Calu3 (cell line): ENCODE measurements around the gene RNF41. TPM values are rescaled to one million over a fixed set of nuclear protein-coding genes. Genes with fewer than 3 reads are reported as not detected.
A peak's percentile ranks its signal among the peaks of the same experiment; 100 is the strongest.

Experiments
- BruUV-seq: library from RNA; stranded (reverse); fragments of 400-500 nt; replicated peaks from 2 replicates; lab custom pipeline; 2021; lab: Mats Ljungman, UMichigan
- CTCF ChIA-PET: fragments of 300-600 bp; sonication (Branson Sonifier 250); formaldehyde crosslinking; loops from one replicate; lab custom pipeline; 2022; ENCODE audit warnings: antibody characterized with exemption; lab: Charles Lee
- DNase-seq: peaks from one replicate; pipeline ENCODE4 v3.0.0; 2022
- H3K27ac Mint-ChIP-seq: one replicate; pipeline ENCODE4 v1.8.0; 2022; ENCODE audit warnings: mixed read lengths; ENCODE audit not compliant: unreplicated experiment
- H3K27me3 Mint-ChIP-seq: one replicate; pipeline ENCODE4 v1.8.0; 2022; ENCODE audit warnings: mixed read lengths; ENCODE audit not compliant: unreplicated experiment
- H3K36me3 Mint-ChIP-seq: one replicate; pipeline ENCODE4 v1.8.0; 2022; ENCODE audit warnings: mild to moderate bottlenecking, moderate library complexity, mixed read lengths; ENCODE audit not compliant: insufficient read depth, unreplicated experiment
- H3K4me1 Mint-ChIP-seq: one replicate; pipeline ENCODE4 v1.8.0; 2022; ENCODE audit warnings: mild to moderate bottlenecking, low read depth, mixed read lengths; ENCODE audit not compliant: unreplicated experiment
- H3K4me3 Mint-ChIP-seq: one replicate; pipeline ENCODE4 v1.8.0; 2022; ENCODE audit warnings: mild to moderate bottlenecking, low read depth, moderate library complexity, mixed read lengths; ENCODE audit not compliant: unreplicated experiment
- H3K9me3 Mint-ChIP-seq: one replicate; pipeline ENCODE4 v1.8.0; 2022; ENCODE audit warnings: low read depth, mixed read lengths; ENCODE audit not compliant: unreplicated experiment
- CTCF ChIP-seq: fragments of 200-600 bp; IDR thresholded peaks from one replicate; pipeline ENCODE4 v1.8.0; 2022; ENCODE audit warnings: antibody characterized with exemption; ENCODE audit not compliant: unreplicated experiment
- intact Hi-C: fragments of 100-400 bp; cut with micrococcal nuclease; formaldehyde crosslinking; loops from one replicate; pipeline ENCODE4 v1.10.0; 2022; ENCODE audit not compliant: unreplicated experiment
- total RNA-seq: library from RNA; stranded (reverse); gene quantifications from 2 replicates; pipeline ENCODE4 v1.2.3, GENCODE V29; 2022

The RNF41 gene
- total RNA-seq, 1 experiment from 2014 or later, result 42.6 TPM

- no peak for DNase-seq
- Mint-ChIP-seq H3K4me1 (peaks cover 23% of the 10 kb centered on the region), H3K4me3 (no peak overlapping the region), H3K9me3 (no peaks in the 10 kb centered on the region), H3K36me3 (peaks cover 65% of the 10 kb centered on the region), H3K27ac (no peak overlapping the region), H3K27me3 (no peaks in the 10 kb centered on the region)
- CTCF ChIA-PET, result no interaction called here
- BruUV-seq, result no TSS peak
- intact Hi-C loops, result no loop called here
- TF ChIP-seq CTCF, result no peak
Measured at GRCh38 chr12:56154246-56154771, 67.4 kb downstream of the RNF41 start.

- H3K27ac Mint-ChIP-seq, result no peak overlapping the region
Measured at GRCh38 chr12:56153678-56154065, 68.0 kb downstream of the RNF41 start.

GRCh38 chr12:56152756-56153677, 68.7 kb downstream of the RNF41 start:
- intact Hi-C loops, result no loop called here
- H3K27ac Mint-ChIP-seq, result no peak overlapping the region
- H3K9me3 Mint-ChIP-seq, result no peaks in the 10 kb centered on the region
- no peak for DNase-seq
- no peak for TF ChIP-seq CTCF
- CTCF ChIA-PET, result no interaction called here
- peaks cover 14% of the 10 kb centered on the region for H3K4me1 Mint-ChIP-seq
- peaks cover 53% of the 10 kb centered on the region for H3K36me3 Mint-ChIP-seq
- peak overlapping the region; percentile 73 for H3K4me3 Mint-ChIP-seq
- H3K27me3 Mint-ChIP-seq, result no peaks in the 10 kb centered on the region
- no TSS peak for BruUV-seq

More at GRCh38 chr12:56153678-56154065, 68.0 kb downstream of the RNF41 start:
- Mint-ChIP-seq H3K4me3 (peak overlapping the region; percentile 73), H3K4me1 (peaks cover 17% of the 10 kb centered on the region), H3K36me3 (peaks cover 59% of the 10 kb centered on the region), H3K9me3 (no peaks in the 10 kb centered on the region), H3K27me3 (no peaks in the 10 kb centered on the region)
- no peak for DNase-seq
- CTCF ChIA-PET, result no interaction called here
- no TSS peak for BruUV-seq
- intact Hi-C loops, result no loop called here
- no peak for TF ChIP-seq CTCF

Other genes starting within 250 kb of the RNF41 start
- gene RAB5B, start 247.8 kb downstream of the RNF41 start, total RNA-seq, result 84.7 and 91.6 TPM in 2 replicates
- gene SUOX, start 224.6 kb downstream of the RNF41 start, total RNA-seq, result 31.1 and 34.9 TPM in 2 replicates
- gene IKZF4, start 200.9 kb downstream of the RNF41 start, total RNA-seq, result 7.3 and 9.0 TPM in 2 replicates
- 50.6 and 50.7 TPM in 2 replicates for gene RPS26, start 180.0 kb downstream of the RNF41 start, total RNA-seq
- 170 and 183 TPM in 2 replicates for gene ERBB3, start 141.8 kb downstream of the RNF41 start, total RNA-seq
- gene PA2G4, start 117.4 kb downstream of the RNF41 start, total RNA-seq, result 229 and 233 TPM in 2 replicates
- gene RPL41, start 105.3 kb downstream of the RNF41 start, total RNA-seq, result 2,379 and 2,426 TPM in 2 replicates
- 6.6 and 8.2 TPM in 2 replicates for gene ZC3H10, start 103.7 kb downstream of the RNF41 start, total RNA-seq
- gene ESYT1, start 93.7 kb downstream of the RNF41 start, total RNA-seq, result 72.7 and 91.1 TPM in 2 replicates
- gene MYL6B, start 69.3 kb downstream of the RNF41 start, total RNA-seq, result 52.4 and 53.7 TPM in 2 replicates
- 1,037 and 1,130 TPM in 2 replicates for gene MYL6, start 63.6 kb downstream of the RNF41 start, total RNA-seq
- gene SMARCC2, start 32.4 kb downstream of the RNF41 start, total RNA-seq, result 143 and 150 TPM in 2 replicates
- gene NABP2, start 2.4 kb upstream of the RNF41 start, total RNA-seq, result 55.5 and 63.3 TPM in 2 replicates
- 0.98 TPM in 1 of 2 replicates, not detected in the other for gene SLC39A5, start 8.1 kb upstream of the RNF41 start, total RNA-seq
- 45.3 and 50.6 TPM in 2 replicates for gene ANKRD52, start 36.5 kb upstream of the RNF41 start, total RNA-seq
- 10.7 and 11.4 TPM in 2 replicates for gene COQ10A, start 45.0 kb upstream of the RNF41 start, total RNA-seq
- gene CS, start 78.4 kb upstream of the RNF41 start, total RNA-seq, result 212 and 254 TPM in 2 replicates
- gene CNPY2, start 94.1 kb upstream of the RNF41 start, total RNA-seq, result 228 and 236 TPM in 2 replicates
- gene PAN2, start 112.1 kb upstream of the RNF41 start, total RNA-seq, result 53.5 and 72.5 TPM in 2 replicates
- 1.8 and 2.9 TPM in 2 replicates for gene IL23A, start 117.0 kb upstream of the RNF41 start, total RNA-seq
- 127 and 214 TPM in 2 replicates for gene STAT2, start 138.2 kb upstream of the RNF41 start, total RNA-seq
- not detected in 2 replicates for gene APOF, start 140.9 kb upstream of the RNF41 start, total RNA-seq
- 44.4 and 48.6 TPM in 2 replicates for gene TIMELESS, start 227.5 kb upstream of the RNF41 start, total RNA-seq
- gene MIP, start 232.7 kb upstream of the RNF41 start, total RNA-seq, result not detected in 2 replicates
- 6.1 and 6.6 TPM in 2 replicates for gene SPRYD4, start 246.7 kb upstream of the RNF41 start, total RNA-seq